WTC11 (cell line): ENCODE results near the gene TM9SF3. TPM values are rescaled to one million over a fixed set of nuclear protein-coding genes. Genes with fewer than 3 reads are reported as not detected.

ENCODE experiments used
- ATAC-seq: fragments of 200-7000 bp; cut with Tn5 transposase; 2 replicates; pipeline ENCODE4 v1.10.0; 2021; ENCODE audit warnings: mild to moderate bottlenecking, moderate library complexity
- CTCF ChIA-PET: fragments of 300-600 bp; sonication (Branson Sonifier 250); formaldehyde crosslinking; loops from one replicate; lab custom pipeline; 2021; ENCODE audit warnings: antibody characterized with exemption; lab: Charles Lee
- POLR2A ChIA-PET: fragments of 350-600 bp; sonication (Branson Sonifier 250); formaldehyde crosslinking; loops from one replicate; lab custom pipeline; 2021; ENCODE audit warnings: antibody characterized with exemption; lab: Charles Lee
- DNase-seq: peaks from one replicate; pipeline ENCODE4 v3.0.0; 2021; ENCODE audit warnings: low spot score
- H3K27ac Mint-ChIP-seq: 2 replicates; pipeline ENCODE4 v1.8.0; 2021; ENCODE audit warnings: mixed read lengths
- H3K27me3 Mint-ChIP-seq: 2 replicates; pipeline ENCODE4 v1.8.0; 2021; ENCODE audit warnings: low read depth, mild to moderate bottlenecking, moderate library complexity, mixed read lengths
- H3K36me3 Mint-ChIP-seq: 2 replicates; pipeline ENCODE4 v1.8.0; 2021; ENCODE audit warnings: mixed read lengths
- H3K4me1 Mint-ChIP-seq: 2 replicates; pipeline ENCODE4 v1.8.0; 2022; ENCODE audit warnings: mixed read lengths
- H3K4me3 Mint-ChIP-seq: 2 replicates; pipeline ENCODE4 v1.8.0; 2021; ENCODE audit warnings: mild to moderate bottlenecking, moderate library complexity, mixed read lengths
- H3K9me3 Mint-ChIP-seq: 2 replicates; pipeline ENCODE4 v1.8.0; 2021; ENCODE audit warnings: mixed read lengths
- ATF6 ChIP-seq: sonication (generic); formaldehyde crosslinking; IDR thresholded peaks from 2 replicates; pipeline ENCODE4 v1.8.1; 2023; ENCODE audit warnings: mild to moderate bottlenecking, missing genetic modification reagents
- E2F5 ChIP-seq: sonication (generic); formaldehyde crosslinking; IDR thresholded peaks from 2 replicates; pipeline ENCODE4 v1.8.1; 2022; ENCODE audit warnings: mild to moderate bottlenecking, moderate library complexity, missing genetic modification reagents
- FOXP4 ChIP-seq: sonication (generic); formaldehyde crosslinking; IDR thresholded peaks from 2 replicates; pipeline ENCODE4 v1.8.0; 2022; ENCODE audit warnings: mild to moderate bottlenecking, missing genetic modification reagents
- GABPB1 ChIP-seq: sonication (generic); formaldehyde crosslinking; IDR thresholded peaks from 2 replicates; pipeline ENCODE4 v1.8.1; 2023; ENCODE audit warnings: mild to moderate bottlenecking, missing genetic modification reagents
- MLX ChIP-seq: sonication (generic); formaldehyde crosslinking; IDR thresholded peaks from 2 replicates; pipeline ENCODE4 v1.8.1; 2023; ENCODE audit warnings: mild to moderate bottlenecking, missing genetic modification reagents, moderate library complexity
- MXD4 ChIP-seq: fragments of 250-450 bp; sonication (Bioruptor Pico); IDR thresholded peaks from 2 replicates; pipeline ENCODE4 v1.8.0; 2021; ENCODE audit warnings: mild to moderate bottlenecking, moderate library complexity, borderline replicate concordance
- NFATC4 ChIP-seq: fragments of 250-450 bp; sonication (Bioruptor Pico); IDR thresholded peaks from 2 replicates; pipeline ENCODE4 v1.9.0; 2021; ENCODE audit warnings: mild to moderate bottlenecking
- PRDM15 ChIP-seq: sonication (generic); formaldehyde crosslinking; IDR thresholded peaks from 2 replicates; pipeline ENCODE4 v1.8.0; 2022; ENCODE audit warnings: missing genetic modification reagents
- TCF7 ChIP-seq: sonication (generic); formaldehyde crosslinking; IDR thresholded peaks from 2 replicates; pipeline ENCODE4 v1.8.0; 2022; ENCODE audit warnings: mild to moderate bottlenecking, low read depth, missing genetic modification reagents, moderate library complexity
- TP53 ChIP-seq: sonication (generic); formaldehyde crosslinking; IDR thresholded peaks from 2 replicates; pipeline ENCODE4 v1.8.1; 2023; ENCODE audit warnings: mild to moderate bottlenecking, missing genetic modification reagents
- USF1 ChIP-seq: sonication (generic); formaldehyde crosslinking; IDR thresholded peaks from 2 replicates; pipeline ENCODE4 v1.8.0; 2022; ENCODE audit warnings: mild to moderate bottlenecking, missing genetic modification reagents
- ZMAT4 ChIP-seq: fragments of 250-450 bp; sonication (Bioruptor Pico); IDR thresholded peaks from 2 replicates; pipeline ENCODE4 v1.9.0; 2021; ENCODE audit warnings: mild to moderate bottlenecking
- ZNF232 ChIP-seq: sonication (generic); formaldehyde crosslinking; IDR thresholded peaks from 2 replicates; pipeline ENCODE4 v1.8.0; 2022; ENCODE audit warnings: mild to moderate bottlenecking, missing genetic modification reagents
- ZNF263 ChIP-seq: sonication (generic); formaldehyde crosslinking; IDR thresholded peaks from 2 replicates; pipeline ENCODE4 v1.8.1; 2022; ENCODE audit warnings: low read depth, mild to moderate bottlenecking, moderate library complexity, missing genetic modification reagents
- ZNF281 ChIP-seq: sonication (generic); formaldehyde crosslinking; IDR thresholded peaks from 2 replicates; pipeline ENCODE4 v1.8.0; 2023; ENCODE audit warnings: mild to moderate bottlenecking, missing genetic modification reagents
- ZNF512 ChIP-seq: sonication (generic); formaldehyde crosslinking; IDR thresholded peaks from 2 replicates; pipeline ENCODE4 v1.8.1; 2022; ENCODE audit warnings: missing genetic modification reagents, borderline replicate concordance
- ZNF671 ChIP-seq: fragments of 250-450 bp; sonication (Bioruptor Pico); IDR thresholded peaks from 2 replicates; pipeline ENCODE4 v1.8.0; 2021; ENCODE audit warnings: mild to moderate bottlenecking
- total RNA-seq: library from RNA; stranded (reverse); gene quantifications from 3 replicates; pipeline ENCODE4 v1.2.3, GENCODE V29; 2021

Gene TM9SF3
- total RNA-seq, 1 experiment from 2014 or later: 116 TPM

GRCh38 chr10:96502561-96503282, 84.1 kb downstream of the TM9SF3 start:
- H3K9me3 Mint-ChIP-seq: no peaks in the 10 kb centered on the region
- ATAC-seq (no peak), DNase-seq (no peak)
- no peaks in the 10 kb centered on the region; the same call in 1 of the 2 replicates for H3K27me3 Mint-ChIP-seq
- POLR2A ChIA-PET: no interaction called here
- CTCF ChIA-PET: interaction anchor here (2.0 to 5.1 kb wide), 3 partner anchors 10 to 132 kb away, joined by 6 to 45 read pairs (median 16); partner anchors contain the start of gene TLL2
- no peak overlapping the region for H3K27ac Mint-ChIP-seq
- TF ChIP-seq MXD4 (no peak), PRDM15 (no peak), USF1 (CRISPR knock-in tag) (no peak), ZNF232 (CRISPR knock-in tag) (no peak), MLX (CRISPR knock-in tag) (no peak), TCF7 (CRISPR knock-in tag) (no peak), ATF6 (CRISPR knock-in tag) (no peak), TP53 (no peak), ZNF281 (CRISPR knock-in tag) (no peak), ZNF512 (no peak), FOXP4 (no peak), ZMAT4 (CRISPR knock-in tag) (no peak), GABPB1 (CRISPR knock-in tag) (no peak), ZNF671 (no peak), ZNF263 (CRISPR knock-in tag) (no peak), E2F5 (CRISPR knock-in tag) (no peak), NFATC4 (CRISPR knock-in tag) (no peak)
- H3K4me3 Mint-ChIP-seq: no peak overlapping the region
- no peaks in the 10 kb centered on the region for H3K36me3 Mint-ChIP-seq
- peaks cover 14% of the 10 kb centered on the region for H3K4me1 Mint-ChIP-seq
